HepG2 (cell line): ENCODE data around the gene SLC22A23. TPM values are rescaled to one million over a fixed set of nuclear protein-coding genes. Genes with fewer than 3 reads are reported as not detected.
A peak's percentile ranks its signal among the peaks of the same experiment; 100 is the strongest.

Experiments used
- ERF ChIP-seq: IDR thresholded peaks from 2 replicates; pipeline ENCODE4 v1.6.1; 2018; ENCODE audit warnings: missing biosample characterization, missing genetic modification reagents
- GATAD2A ChIP-seq: IDR thresholded peaks from 2 replicates; pipeline ENCODE4 v1.6.1; 2016
- ISX ChIP-seq: sonication (generic); formaldehyde crosslinking; conservative IDR thresholded peaks from 2 replicates; pipeline ENCODE4 v1.5.0; 2020; ENCODE audit warnings: missing genetic modification reagents
- NFYC ChIP-seq: IDR thresholded peaks from 2 replicates; pipeline ENCODE4 v1.6.1; 2016; ENCODE audit warnings: missing genetic modification reagents, missing compliant biosample characterization
- PAF1 ChIP-seq: IDR thresholded peaks from 2 replicates; pipeline ENCODE4 v1.6.1; 2016; ENCODE audit warnings: missing genetic modification reagents, missing compliant biosample characterization
- REXO4 ChIP-seq: sonication (generic); formaldehyde crosslinking; IDR thresholded peaks from 2 replicates; pipeline ENCODE4 v1.8.0; 2022; ENCODE audit warnings: missing genetic modification reagents, mild to moderate bottlenecking, borderline replicate concordance
- SKIL ChIP-seq: sonication (generic); formaldehyde crosslinking; IDR thresholded peaks from 2 replicates; pipeline ENCODE4 v1.8.0; 2022; ENCODE audit warnings: missing genetic modification reagents, mild to moderate bottlenecking, moderate library complexity, borderline replicate concordance
- SRY ChIP-seq: sonication (generic); formaldehyde crosslinking; IDR thresholded peaks from 2 replicates; pipeline ENCODE4 v1.8.0; 2022; ENCODE audit warnings: mild to moderate bottlenecking, missing genetic modification reagents
- TERF1 ChIP-seq: sonication (generic); formaldehyde crosslinking; IDR thresholded peaks from 2 replicates; pipeline ENCODE4 v1.8.0; 2022; ENCODE audit warnings: mild to moderate bottlenecking, missing genetic modification reagents, moderate library complexity
- ZMYM2 ChIP-seq: sonication (generic); formaldehyde crosslinking; IDR thresholded peaks from 2 replicates; pipeline ENCODE4 v1.8.0; 2022; ENCODE audit warnings: mild to moderate bottlenecking, missing genetic modification reagents
- ZNF101 ChIP-seq: sonication (generic); formaldehyde crosslinking; IDR thresholded peaks from 2 replicates; pipeline ENCODE4 v1.4.0; 2020; ENCODE audit warnings: mild to moderate bottlenecking, low read depth, missing genetic modification reagents, borderline replicate concordance
- ZNF337 ChIP-seq: sonication (generic); formaldehyde crosslinking; IDR thresholded peaks from 2 replicates; pipeline ENCODE4 v1.5.1; 2020; ENCODE audit warnings: missing genetic modification reagents, low read depth, mild to moderate bottlenecking, borderline replicate concordance
- ZNF382 ChIP-seq: sonication (generic); formaldehyde crosslinking; IDR thresholded peaks from 2 replicates; pipeline ENCODE4 v1.5.0; 2020; ENCODE audit warnings: missing genetic modification reagents, mild to moderate bottlenecking, borderline replicate concordance
- ZNF569 ChIP-seq: sonication (generic); formaldehyde crosslinking; IDR thresholded peaks from 2 replicates; pipeline ENCODE4 v1.5.0; 2020; ENCODE audit warnings: mild to moderate bottlenecking, missing genetic modification reagents, moderate library complexity, borderline replicate concordance
- polyA plus RNA-seq, 8 experiments: library from polyadenylated mRNA; depleted of rRNA in 3 of 8; stranded (reverse) in 7 of 8; unstranded in 1 of 8; fragments of >200 nt; fragmentation: Illumina TruSeq in 4 of 8; extraction: Trizol in 4 of 8; gene quantifications; 2 replicates each; pipeline versions ENCODE4 v1.2.1 to v1.2.3, GENCODE V29; 2011 to 2016; ENCODE audit warnings: low read depth in 4 of 8, missing spikeins in 1 of 8, mixed read lengths in 1 of 8; ENCODE audit not compliant: insufficient read depth in 1 of 8
- total RNA-seq, 5 experiments: library from RNA; depleted of rRNA; stranded (reverse); fragments of >200 nt; fragmentation: Illumina TruSeq; extraction: Trizol; gene quantifications; 2 replicates each; pipeline ENCODE4 v1.2.3, GENCODE V29; 2016; ENCODE audit warnings: low read depth in 1 of 5

The SLC22A23 gene
- total and polyA plus RNA-seq, 2 of the 13 experiments (the other 11 are each of a cell fraction or from before 2014, with no cell fraction given), result 11.8 to 17.5 TPM

- TF ChIP-seq TERF1 (no peak), ZNF337 (CRISPR knock-in tag) (no peak), ISX (CRISPR knock-in tag) (no peak), GATAD2A (CRISPR knock-in tag) (peak; percentile 85), REXO4 (CRISPR knock-in tag) (no peak), ERF (CRISPR knock-in tag) (peak; percentile 49; the same call in 1 of the 2 replicates), ZNF101 (CRISPR knock-in tag) (no peak), SKIL (no peak), NFYC (CRISPR knock-in tag) (no peak), ZNF382 (CRISPR knock-in tag) (no peak), ZNF569 (CRISPR knock-in tag) (no peak), ZMYM2 (CRISPR knock-in tag) (no peak), SRY (CRISPR knock-in tag) (0 out of 2 replicates have a peak, but pooled peaks have one; percentile 31), PAF1 (CRISPR knock-in tag) (no peak)
Measured at GRCh38 chr6:3398755-3399696, 57.8 kb downstream of the SLC22A23 start (continued).
